NCI-H82 treated with DMSO at 0.1 percent for 48 hours (cell line): ENCODE data around the gene DMD.

ENCODE experiments used
- DNase-seq: peaks from one replicate; lab custom pipeline; 2025; ENCODE audit not compliant: unreplicated experiment; lab: John Stamatoyannopoulos, UW

Gene DMD

GRCh38 chrX:31153475-31154047 is 2057.8 kb downstream of the DMD start:
- no peak for DNase-seq

GRCh38 chrX:31147175-31147574 is 2064.2 kb downstream of the DMD start:
- no peak for DNase-seq

GRCh38 chrX:31139961-31140360 is 2071.4 kb downstream of the DMD start:
- DNase-seq: no peak

GRCh38 chrX:31138124-31138523 is 2073.2 kb downstream of the DMD start:
- DNase-seq: no peak

DNA sequence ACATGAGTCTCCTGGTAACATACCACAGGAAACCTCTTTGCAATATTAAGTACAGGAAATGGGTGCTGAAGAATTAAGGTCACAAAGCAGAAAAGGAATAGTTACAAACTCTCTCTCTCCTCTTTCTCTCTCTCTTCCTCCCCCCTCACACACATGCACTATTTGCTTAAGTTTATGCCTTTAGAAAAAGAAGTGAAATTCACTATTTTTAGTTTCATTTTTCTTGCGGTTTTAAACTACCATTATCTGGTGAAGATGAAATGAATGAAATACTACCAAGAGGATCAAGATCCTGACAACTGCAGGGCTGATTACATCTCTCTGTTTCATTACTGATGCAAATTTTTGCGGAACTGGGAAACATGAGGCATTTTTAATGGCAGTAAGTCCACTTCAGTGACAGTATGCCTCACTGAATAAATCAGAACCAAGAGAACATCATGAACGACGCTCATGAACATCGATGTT is 2075.2 kb downstream of the DMD start:
- DNase-seq: no peak

DNA sequence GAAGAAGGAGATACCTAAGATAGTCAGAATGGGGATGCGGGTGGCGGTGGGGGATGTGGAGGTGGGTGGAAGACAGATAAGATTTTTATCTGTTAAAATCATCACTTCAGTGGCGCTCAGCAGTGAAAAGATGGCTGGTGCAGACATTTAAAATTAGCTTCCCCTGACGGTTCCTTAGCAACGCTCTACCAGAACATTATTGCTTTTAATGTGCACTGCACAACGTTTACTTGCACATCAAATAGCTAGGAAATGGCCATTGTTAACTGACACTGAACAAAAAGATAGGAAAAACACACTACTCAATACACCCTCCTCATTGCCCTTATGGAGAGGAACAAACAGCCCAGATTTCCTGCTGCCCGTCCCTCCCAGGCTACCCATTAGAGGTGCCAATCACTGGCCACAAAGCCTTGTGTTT is 2078.5 kb downstream of the DMD start:
- DNase-seq: no peak

- DNase-seq: no peak
Measured at GRCh38 chrX:31130457-31131220, 2080.7 kb downstream of the DMD start.

- DNase-seq: no peak
Measured at GRCh38 chrX:31128855-31129254, 2082.5 kb downstream of the DMD start.

- no peak for DNase-seq
Measured at GRCh38 chrX:31127716-31128115, 2083.6 kb downstream of the DMD start.

DNA sequence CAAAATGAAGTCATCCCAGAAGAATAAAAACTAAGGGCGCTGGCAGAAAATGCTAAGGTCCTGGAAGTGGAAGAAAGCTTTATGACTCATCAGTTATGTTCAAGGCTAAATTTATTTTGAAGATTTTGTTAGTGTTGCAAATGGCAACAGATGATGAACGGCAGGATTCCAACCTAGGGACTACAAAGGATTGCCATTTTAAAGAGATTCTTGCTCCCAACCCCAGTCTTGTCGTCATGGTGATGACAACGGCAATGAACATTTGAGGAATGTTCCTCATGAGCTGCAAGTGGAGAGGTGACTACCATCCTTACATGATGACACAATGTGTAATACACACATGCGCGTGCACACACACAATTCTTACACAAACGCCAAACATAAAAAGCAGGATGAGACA is 2085.1 kb downstream of the DMD start:
- no peak for DNase-seq

DNA sequence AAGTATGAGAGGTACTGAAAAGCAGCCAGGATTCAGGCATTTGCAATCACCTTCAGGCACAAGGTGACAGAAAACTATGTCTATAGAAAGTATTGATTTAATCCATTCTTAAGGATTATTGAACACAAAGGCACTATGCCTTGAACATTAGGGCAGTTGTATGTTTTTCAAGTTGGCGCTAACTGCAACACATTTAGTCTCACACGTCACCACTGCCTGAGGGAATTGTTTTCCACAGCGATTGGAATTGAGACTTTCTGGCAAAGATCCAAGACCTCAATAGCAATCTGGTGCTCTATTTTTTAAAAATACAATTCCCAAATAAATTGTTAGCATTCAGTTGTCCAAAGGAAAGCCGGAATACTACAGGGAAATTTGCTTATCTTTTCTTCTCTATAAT is 2086.8 kb downstream of the DMD start:
- no peak for DNase-seq

- no peak for DNase-seq
Measured at GRCh38 chrX:31123335-31123734, 2088.0 kb downstream of the DMD start.

- no peak for DNase-seq
Measured at GRCh38 chrX:31117266-31117665, 2094.1 kb downstream of the DMD start.

GRCh38 chrX:31115398-31115797 is 2096.0 kb downstream of the DMD start:
- DNase-seq: no peak

GRCh38 chrX:31114858-31115257 is 2096.5 kb downstream of the DMD start:
- no peak for DNase-seq

DNA sequence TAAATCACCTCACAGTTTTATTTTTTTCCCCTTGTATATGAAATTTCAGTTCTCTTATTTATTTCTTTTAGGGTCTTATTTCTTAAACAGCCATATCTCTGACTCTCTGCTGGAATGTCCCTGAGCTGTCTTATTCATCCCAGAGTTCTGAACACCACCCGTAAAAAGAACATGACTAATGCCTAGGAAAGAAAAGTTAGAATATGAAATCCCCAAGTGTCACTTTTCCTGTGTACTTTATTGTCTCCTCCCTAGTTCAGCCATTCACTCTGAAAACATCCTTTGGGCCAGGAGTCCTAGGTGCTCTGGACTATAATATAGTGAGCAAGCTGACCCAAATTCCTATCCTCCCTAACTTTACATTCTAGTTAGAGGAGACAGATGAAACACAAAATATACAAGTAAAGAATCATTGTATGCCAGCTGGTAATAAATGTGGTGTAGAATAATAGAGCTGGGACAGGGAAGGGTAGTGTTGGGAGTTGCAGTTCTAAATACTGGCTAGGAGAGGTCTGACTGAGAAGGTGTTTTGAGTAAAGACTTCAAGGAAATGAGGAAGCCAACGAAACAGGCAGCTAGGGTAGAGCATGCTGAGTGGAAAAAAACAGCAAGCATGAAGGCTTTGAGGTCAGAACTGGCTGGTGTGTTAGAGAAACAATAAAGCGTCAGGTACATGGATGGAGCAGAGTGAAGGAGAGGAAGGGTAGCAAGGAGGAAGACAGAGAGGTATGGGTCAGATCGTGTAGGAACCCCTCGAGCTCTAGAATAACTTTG is 2098.9 kb downstream of the DMD start:
- DNase-seq: no peak

DNA sequence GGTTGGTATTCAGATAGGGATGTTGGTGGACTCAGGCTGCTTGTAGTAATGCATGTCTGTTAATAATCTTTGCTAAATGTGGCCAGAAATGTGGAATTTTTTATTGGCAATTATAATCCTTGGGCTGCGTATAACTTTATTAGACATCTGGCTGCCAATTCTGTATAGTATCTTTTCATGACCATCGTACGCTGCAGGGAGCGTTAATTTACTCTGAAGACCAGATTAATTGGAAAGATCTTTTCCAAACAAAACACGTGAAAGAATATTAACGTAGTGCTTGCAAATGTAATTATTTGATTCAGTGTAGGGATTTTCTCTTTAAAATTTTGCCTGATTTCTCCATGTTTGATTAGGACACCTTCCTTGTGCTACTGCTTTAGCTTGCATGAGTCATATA is 2100.7 kb downstream of the DMD start:
- no peak for DNase-seq

DNA sequence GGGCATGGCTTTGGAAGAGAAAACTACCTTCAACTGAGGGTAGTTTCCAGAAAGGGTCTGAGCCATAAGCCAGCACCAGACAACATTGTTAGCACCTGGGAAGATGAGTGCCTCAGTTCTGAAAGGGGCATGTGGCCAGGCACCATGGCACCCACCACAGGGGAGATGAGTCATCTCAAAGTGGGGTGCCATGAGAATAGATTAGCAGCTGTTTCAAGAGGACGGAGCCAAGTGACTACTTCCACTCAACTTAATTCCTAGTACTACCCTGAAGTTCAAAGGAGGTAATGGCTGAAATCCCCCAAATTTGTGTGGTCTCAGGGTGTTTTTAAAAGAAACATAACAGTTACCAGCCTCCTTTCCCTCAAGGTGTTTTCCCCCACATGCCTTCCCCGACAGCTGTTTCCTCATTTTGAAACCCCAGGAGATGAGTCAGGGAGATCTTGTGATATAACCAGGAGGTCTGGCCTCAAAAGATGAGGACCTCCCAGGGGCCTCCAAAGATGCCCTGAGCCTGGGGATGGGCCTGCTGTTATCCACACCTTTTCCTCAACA is 2111.7 kb downstream of the DMD start:
- DNase-seq: no peak

DNA sequence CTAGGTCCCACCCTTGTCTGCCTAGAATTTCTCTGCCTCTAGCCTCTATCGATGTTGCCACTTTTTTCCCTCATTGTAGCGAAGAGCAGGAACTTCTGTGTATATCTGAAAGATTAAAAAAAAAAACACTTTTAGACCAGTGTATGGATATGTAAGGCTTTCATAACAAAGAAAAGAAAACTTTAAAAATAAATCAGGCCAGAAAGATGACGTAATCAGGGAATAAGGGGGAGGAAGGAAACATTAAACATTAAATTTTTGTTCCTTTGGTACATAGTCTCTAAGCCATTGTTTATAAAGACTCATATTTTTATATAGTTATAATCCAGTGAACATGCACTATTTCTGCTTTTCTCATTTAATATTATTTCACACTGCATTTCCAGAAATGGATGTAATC is 2113.3 kb downstream of the DMD start:
- no peak for DNase-seq

DNA sequence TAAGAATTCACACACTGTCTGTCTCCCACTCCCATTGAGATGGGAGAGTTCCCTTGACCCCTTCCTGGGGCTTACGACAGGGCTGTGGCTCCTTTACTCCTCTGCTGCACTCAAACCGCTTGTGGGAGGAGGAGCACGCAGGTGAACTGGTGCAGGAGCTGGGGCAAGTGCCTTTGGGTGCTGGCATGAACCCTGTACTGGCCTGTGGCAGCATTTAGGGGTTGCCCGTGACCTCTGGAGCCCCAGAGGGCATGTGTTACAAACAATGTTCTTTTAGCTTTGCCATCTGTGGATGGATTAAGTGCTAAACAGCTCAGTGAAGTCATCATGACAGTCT is 2117.7 kb downstream of the DMD start:
- DNase-seq: no peak

DNA sequence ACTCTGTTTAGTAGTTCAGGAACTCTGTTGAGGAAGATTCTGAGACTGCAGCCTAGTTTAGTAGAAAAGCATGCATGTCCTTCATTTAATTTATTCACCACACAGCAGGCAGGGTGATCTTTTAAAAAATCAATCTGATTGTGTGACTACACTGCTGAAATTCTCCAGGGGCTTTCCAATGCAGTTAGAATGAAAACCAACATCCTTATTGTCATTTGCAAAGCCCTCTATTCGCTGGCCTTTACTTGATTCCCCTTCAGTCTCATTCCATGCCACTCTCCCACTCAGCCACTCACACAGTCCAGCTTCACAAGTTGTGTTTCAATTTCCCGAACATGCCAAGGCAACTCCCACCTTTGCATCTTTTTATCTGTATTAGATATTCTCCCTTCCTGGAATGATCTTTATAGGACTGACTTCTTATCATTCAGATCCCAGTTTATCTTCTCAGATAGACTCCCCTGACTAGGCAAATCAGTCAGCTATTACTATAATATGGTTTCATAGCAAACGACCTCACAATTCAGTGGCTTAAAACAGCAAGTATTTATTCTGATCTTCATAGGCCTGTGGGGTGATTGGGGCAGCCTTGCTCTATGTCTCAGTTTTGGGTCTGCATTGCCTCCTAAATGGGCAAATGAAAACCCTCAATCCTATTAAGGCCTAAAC is 2118.2 kb downstream of the DMD start:
- DNase-seq: no peak
